GM21447 (cell line): ENCODE results near the gene NEURL1.

Experiments
- ATAC-seq: cut with Tn5 transposase; IDR thresholded peaks from one replicate; pipeline ENCODE4 v1.9.1; 2021; ENCODE audit not compliant: unreplicated experiment

Gene NEURL1

GRCh38 chr10:103582331-103583123 lies 89.0 kb downstream of the NEURL1 start:
- ATAC-seq: no peak

GRCh38 chr10:103583871-103584215 lies 90.3 kb downstream of the NEURL1 start:
- ATAC-seq: no peak

- ATAC-seq: no peak
These were observed 90.9 kb downstream of the NEURL1 start for GRCh38 chr10:103584216-103585010.

GRCh38 chr10:103585011-103585405 lies 91.5 kb downstream of the NEURL1 start:
- ATAC-seq: no peak

GRCh38 chr10:103587073-103587472 lies 93.6 kb downstream of the NEURL1 start:
- ATAC-seq: no peak

GRCh38 chr10:103589074-103589630 lies 95.6 kb downstream of the NEURL1 start:
- ATAC-seq: no peak

GRCh38 chr10:103590060-103590459 lies 96.6 kb downstream of the NEURL1 start:
- no peak for ATAC-seq

- no peak for ATAC-seq
These were observed 97.3 kb downstream of the NEURL1 start for GRCh38 chr10:103590744-103591291.

GRCh38 chr10:103592186-103593021 lies 98.9 kb downstream of the NEURL1 start:
- peak; percentile 80 for ATAC-seq

- no peak for ATAC-seq
These were observed 99.6 kb downstream of the NEURL1 start for GRCh38 chr10:103593022-103593570.

- ATAC-seq: no peak
These were observed 102.6 kb downstream of the NEURL1 start for GRCh38 chr10:103595933-103596726.

GRCh38 chr10:103597003-103597402 lies 103.5 kb downstream of the NEURL1 start:
- no peak for ATAC-seq

- ATAC-seq: no peak
These were observed 105.2 kb downstream of the NEURL1 start for GRCh38 chr10:103598654-103599115.

GRCh38 chr10:103599211-103599610 lies 105.7 kb downstream of the NEURL1 start:
- no peak for ATAC-seq

GRCh38 chr10:103599907-103600306 lies 106.4 kb downstream of the NEURL1 start:
- no peak for ATAC-seq

- ATAC-seq: no peak
These were observed 106.8 kb downstream of the NEURL1 start for GRCh38 chr10:103600325-103600724.

- no peak for ATAC-seq
These were observed 107.6 kb downstream of the NEURL1 start for GRCh38 chr10:103600956-103601569.

GRCh38 chr10:103602028-103602851 lies 108.7 kb downstream of the NEURL1 start:
- no peak for ATAC-seq
